GM03348 (cell line): ENCODE data around the gene MAGEF1.

Experiments used
- DNase-seq: peaks from one replicate; pipeline ENCODE4 v3.0.0; 2012; ENCODE audit warnings: low spot score

MAGEF1 gene

GRCh38 chr3:184669578-184669977 lies 42.3 kb downstream of the MAGEF1 start:
- DNase-seq: no peak

- no peak for DNase-seq
Measured at GRCh38 chr3:184666442-184666841, 45.4 kb downstream of the MAGEF1 start.

GRCh38 chr3:184665101-184665500 lies 46.8 kb downstream of the MAGEF1 start:
- no peak for DNase-seq

GRCh38 chr3:184663756-184664155 lies 48.1 kb downstream of the MAGEF1 start:
- peak; percentile 68 for DNase-seq

- DNase-seq: no peak
Measured at GRCh38 chr3:184663356-184663755, 48.5 kb downstream of the MAGEF1 start.

- peak; percentile 78 for DNase-seq
Measured at GRCh38 chr3:184662187-184662586, 49.7 kb downstream of the MAGEF1 start.

- no peak for DNase-seq
Measured at GRCh38 chr3:184660931-184661330, 50.9 kb downstream of the MAGEF1 start.
